ENCODE data around the gene SRGAP1.

Gene SRGAP1

GRCh38 chr12:63941166-63941800 is 96.8 kb downstream of the SRGAP1 start:
- no peak for DNase-seq

GRCh38 chr12:63941879-63942278 is 97.4 kb downstream of the SRGAP1 start:
- DNase-seq = no peak

- no peak for DNase-seq
Observed at GRCh38 chr12:63942464-63943241, 98.2 kb downstream of the SRGAP1 start.

GRCh38 chr12:63944034-63944579 is 99.6 kb downstream of the SRGAP1 start:
- DNase-seq = no peak

GRCh38 chr12:63944586-63945228 is 100.2 kb downstream of the SRGAP1 start:
- no peak for DNase-seq

GRCh38 chr12:63945777-63946176 is 101.3 kb downstream of the SRGAP1 start:
- DNase-seq = no peak

GRCh38 chr12:63948211-63948610 is 103.7 kb downstream of the SRGAP1 start:
- no peak for DNase-seq

- DNase-seq = no peak
Observed at GRCh38 chr12:63949902-63950301, 105.4 kb downstream of the SRGAP1 start.

GRCh38 chr12:63952995-63953394 is 108.5 kb downstream of the SRGAP1 start:
- no peak for DNase-seq

- no peak for DNase-seq
Observed at GRCh38 chr12:63955831-63956666, 111.5 kb downstream of the SRGAP1 start.

GRCh38 chr12:63957496-63957895 is 113.0 kb downstream of the SRGAP1 start:
- no peak for DNase-seq

- no peak for DNase-seq
Observed at GRCh38 chr12:63958876-63959580, 114.5 kb downstream of the SRGAP1 start.

- no peak for DNase-seq
Observed at GRCh38 chr12:63961048-63961447, 116.5 kb downstream of the SRGAP1 start.

- DNase-seq = no peak
Observed at GRCh38 chr12:63961543-63961942, 117.0 kb downstream of the SRGAP1 start.

GRCh38 chr12:63963868-63964267 is 119.4 kb downstream of the SRGAP1 start:
- no peak for DNase-seq

- no peak for DNase-seq
Observed at GRCh38 chr12:63964301-63964700, 119.8 kb downstream of the SRGAP1 start.

GRCh38 chr12:63965936-63966605 is 121.6 kb downstream of the SRGAP1 start:
- no peak for DNase-seq

GRCh38 chr12:63966606-63966975 is 122.1 kb downstream of the SRGAP1 start:
- DNase-seq = no peak

GRCh38 chr12:63967358-63968145 is 123.1 kb downstream of the SRGAP1 start:
- DNase-seq = no peak

- peak; percentile 65 for DNase-seq
Observed at GRCh38 chr12:63968673-63969072, 124.2 kb downstream of the SRGAP1 start.

- DNase-seq = no peak
Observed at GRCh38 chr12:63976902-63977395, 132.4 kb downstream of the SRGAP1 start.

Data from right forelimb (tissue), 1 donor.